KOPT-K1 (cell line): ENCODE data around the gene NAGK.
A peak's percentile ranks its signal among the peaks of the same experiment; 100 is the strongest.
"Not testable (repeated sequence)": the region's sequence is repeated elsewhere in the genome, so short reads cannot be mapped to it uniquely, and the experiment has no call there.

Experiments
- H3K27ac ChIP-seq: fragments of 200-600 bp; sonication (generic); 2 replicates; pipeline ENCODE4 v1.5.1; 2016; ENCODE audit warnings: antibody characterized with exemption, mild to moderate bottlenecking, low read depth, low read length; ENCODE audit not compliant: poor library complexity, severe bottlenecking
- H3K36me3 ChIP-seq: fragments of 200-600 bp; sonication (generic); 2 replicates; pipeline ENCODE4 v1.5.1; 2017; ENCODE audit warnings: antibody characterized with exemption, mild to moderate bottlenecking, low read length, moderate library complexity; ENCODE audit not compliant: insufficient read depth
- H3K9me3 ChIP-seq: fragments of 200-600 bp; sonication (generic); 2 replicates; pipeline ENCODE4 v1.5.1; 2017; ENCODE audit warnings: antibody characterized with exemption, low read length, mild to moderate bottlenecking; ENCODE audit not compliant: insufficient read depth, poor library complexity, severe bottlenecking

NAGK gene

DNA sequence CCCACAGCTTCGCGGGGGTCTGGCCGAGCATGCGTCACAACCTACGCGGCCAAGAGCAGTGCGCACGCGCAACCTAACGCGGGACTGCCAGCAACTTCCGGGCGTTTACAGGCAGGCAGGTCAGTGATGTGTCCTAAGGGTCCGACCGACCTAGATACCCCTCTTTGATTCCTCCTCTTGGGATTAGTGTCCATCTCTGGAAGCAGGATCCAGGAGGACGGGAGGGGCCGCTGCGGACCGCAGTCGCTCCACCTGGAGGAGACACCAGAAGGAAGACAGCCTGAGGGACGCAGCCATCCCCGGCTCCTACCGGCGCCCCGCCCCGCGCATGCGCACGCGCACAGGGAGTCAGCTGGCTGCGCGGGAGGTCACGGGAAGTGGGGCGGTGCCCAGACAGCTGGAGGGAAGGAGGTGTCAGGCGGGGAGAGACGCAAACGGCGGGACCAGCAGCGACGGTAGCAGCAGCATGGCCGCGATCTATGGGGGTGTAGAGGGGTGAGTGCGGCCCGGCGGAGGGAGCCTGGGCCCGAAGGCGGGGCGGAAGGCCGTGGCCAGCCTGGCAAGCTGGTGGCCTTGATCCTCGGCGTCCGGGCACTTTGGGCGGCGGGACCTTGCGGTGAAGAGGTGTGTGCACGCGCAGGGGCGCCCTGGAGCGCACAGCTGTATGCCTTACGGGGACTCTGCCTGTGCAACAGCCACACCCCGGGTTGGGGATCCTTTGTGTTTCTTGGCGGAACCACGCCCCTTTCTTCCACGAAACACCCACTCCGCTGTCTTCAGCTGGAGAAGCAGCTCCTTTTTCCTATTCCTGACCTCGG is at the start of gene NAGK:
Gene NAGK (plus strand): TSS at position 431 of the 818 bp plus-strand sequence. CDS start 36 bp downstream, at position 467.
- Histone ChIP-seq H3K27ac (peak within 1 kb of the TSS; percentile 88), H3K36me3 (peaks cover 38% of the 10 kb centered on the region), H3K9me3 (no peaks in the 10 kb centered on the region)

DNA sequence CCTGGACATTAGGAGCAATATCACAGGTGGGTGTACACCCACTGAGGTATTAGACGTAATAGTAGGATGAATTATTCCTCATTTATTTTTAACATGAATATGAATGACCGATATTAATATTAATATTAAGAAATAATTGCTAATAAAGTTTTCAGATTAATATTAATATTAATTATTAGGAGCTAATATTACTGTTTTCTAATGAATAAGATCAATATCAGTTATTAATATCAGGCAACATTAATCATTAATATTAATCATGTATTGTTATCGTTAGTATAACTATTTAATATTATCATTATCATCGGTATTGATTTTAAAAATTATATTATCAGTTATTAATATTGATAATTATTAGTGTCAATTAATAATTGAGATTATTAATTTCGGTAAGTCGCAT is 48.5 kb upstream of the NAGK start:
- H3K9me3 ChIP-seq, H3K27ac ChIP-seq: not testable (repeated sequence)

DNA sequence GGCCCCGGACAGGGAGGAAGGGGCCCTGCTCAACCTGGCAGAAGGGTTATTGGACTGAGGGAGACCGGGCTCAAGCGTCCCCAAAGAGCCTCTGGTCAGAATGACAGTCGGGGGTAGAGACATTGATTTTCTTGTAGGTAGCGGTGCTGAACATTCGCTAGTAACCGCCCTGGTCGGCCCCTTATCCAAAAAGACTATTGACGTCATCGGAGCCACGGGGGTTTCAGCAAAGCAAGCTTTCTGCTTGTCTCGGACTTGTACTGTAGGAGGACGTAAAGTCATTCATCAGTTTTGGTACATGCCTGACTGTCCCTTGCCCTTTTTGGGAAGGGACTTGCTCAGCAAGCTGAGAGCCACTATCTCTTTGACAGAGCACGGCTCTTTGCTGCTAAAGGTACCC is 47.1 kb upstream of the NAGK start:
- H3K27ac ChIP-seq, H3K9me3 ChIP-seq, H3K36me3 ChIP-seq: not testable (repeated sequence)

More for the DNA sequence above, 48.5 kb upstream of the NAGK start:
- H3K36me3 ChIP-seq: not testable (repeated sequence)

DNA sequence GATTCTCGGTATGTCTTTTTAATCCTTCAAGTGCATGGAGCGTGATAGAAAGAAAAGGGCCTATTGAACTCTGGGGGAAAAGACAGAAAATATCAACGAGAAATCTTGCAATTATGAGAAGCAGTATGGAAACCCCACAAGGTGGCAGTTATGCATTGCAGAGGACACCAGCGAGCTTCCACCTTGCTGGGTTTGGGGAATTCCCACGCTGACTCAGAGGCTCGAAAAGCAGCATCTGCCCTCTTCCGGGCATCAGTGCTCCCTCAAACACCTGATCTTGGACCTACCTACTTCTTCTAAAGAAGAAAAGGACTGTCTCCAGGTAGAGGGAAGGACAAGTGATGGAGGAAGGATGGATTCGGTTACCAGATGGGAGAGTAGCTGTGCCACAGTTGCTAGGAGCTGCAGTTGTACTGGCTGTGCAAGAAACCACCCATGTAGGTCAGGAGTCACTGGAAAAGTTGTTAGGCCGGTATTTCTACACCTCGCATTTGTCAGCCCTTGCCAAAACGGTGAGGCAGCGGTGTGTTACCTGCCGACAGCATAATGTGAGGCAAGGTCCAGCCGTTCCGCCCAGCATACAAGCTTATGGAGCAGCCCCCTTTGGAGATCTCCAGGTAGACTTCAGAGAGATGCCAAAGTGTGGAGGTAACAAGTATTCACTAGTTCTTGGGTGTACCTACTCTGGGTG is 44.8 kb upstream of the NAGK start:
- H3K36me3 ChIP-seq, H3K9me3 ChIP-seq, H3K27ac ChIP-seq: not testable (repeated sequence)

DNA sequence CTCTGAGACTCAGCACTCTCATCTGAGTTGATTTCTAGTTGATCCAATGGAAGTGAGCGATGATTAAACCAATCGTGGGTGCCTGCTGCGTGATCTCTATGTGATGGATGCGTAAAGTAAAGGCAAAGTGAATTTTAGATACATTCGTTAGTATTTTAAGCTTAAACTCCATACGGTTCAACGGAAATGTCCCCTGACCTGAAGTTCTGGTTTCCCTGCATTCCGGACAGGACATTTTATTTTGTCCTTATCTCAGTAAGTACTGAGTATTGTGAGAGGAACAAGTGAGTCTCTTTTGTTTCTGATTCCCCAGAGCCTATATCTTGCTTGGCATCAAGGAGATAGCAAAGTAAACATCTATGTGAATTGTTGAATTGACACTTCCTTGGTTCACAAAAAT is 32.2 kb upstream of the NAGK start:
- not testable (repeated sequence) for H3K9me3 ChIP-seq, H3K27ac ChIP-seq, H3K36me3 ChIP-seq

DNA sequence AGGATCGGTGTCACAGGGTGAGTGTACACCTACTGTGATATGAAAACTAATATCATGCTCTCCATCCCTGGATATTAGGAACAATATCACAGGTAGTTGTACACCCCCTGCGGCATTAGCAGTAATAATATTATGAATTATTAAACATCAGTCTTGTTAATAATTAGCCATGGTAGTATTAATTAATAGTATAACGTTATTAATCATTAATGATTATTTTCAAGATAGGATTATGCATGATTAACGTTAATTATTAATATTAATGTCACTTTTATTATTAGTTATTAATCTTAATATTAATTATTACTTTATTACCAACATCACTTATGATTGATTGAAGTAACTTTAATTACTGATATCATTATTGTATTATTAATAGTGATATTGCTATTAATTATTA is 26.2 kb upstream of the NAGK start:
- no peak overlapping the region for H3K27ac ChIP-seq
- no peaks in the 10 kb centered on the region for H3K9me3 ChIP-seq
- H3K36me3 ChIP-seq: no peaks in the 10 kb centered on the region

DNA sequence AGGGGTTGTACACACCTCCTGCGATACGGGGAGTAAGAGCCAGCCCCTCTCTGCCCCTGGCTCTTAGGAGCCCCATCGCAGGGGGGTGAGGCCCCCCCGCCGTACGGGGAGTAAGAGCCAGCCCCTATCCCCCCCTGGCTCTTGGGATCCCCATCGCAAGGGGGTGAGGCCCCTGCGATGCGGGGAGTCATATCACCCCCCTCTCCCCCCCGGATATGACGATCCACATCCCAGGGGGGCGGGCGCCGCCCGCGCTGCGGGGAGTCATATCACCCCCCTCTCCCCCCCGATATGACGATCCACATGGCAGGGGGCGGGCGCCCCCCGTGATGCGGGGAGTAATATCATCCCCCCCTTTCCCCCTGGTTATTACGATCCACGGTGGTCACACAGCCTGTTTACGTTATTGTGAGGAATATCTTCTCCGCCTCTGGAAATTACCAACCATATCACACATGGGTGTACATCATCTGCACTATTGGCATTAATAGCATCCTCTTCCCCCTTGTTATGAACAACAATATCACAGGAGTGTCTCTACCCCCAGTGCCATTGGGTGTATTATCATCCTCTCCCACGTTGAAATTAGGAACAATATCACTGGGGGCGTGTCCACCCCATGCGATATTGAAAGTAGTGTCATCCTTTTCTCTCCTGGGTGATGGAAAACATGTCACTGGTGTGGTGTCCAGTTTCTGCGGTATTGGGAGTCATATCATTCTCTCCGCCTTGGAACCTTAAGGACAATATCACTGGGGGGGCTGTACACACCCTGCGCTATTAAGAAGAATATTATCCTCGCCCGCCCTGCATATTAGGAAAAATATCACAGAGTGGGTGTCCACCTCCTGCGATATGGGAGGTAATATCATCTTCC is 24.7 kb upstream of the NAGK start:
- H3K9me3 ChIP-seq: no peaks in the 10 kb centered on the region
- no peak overlapping the region for H3K27ac ChIP-seq
- no peaks in the 10 kb centered on the region for H3K36me3 ChIP-seq

DNA sequence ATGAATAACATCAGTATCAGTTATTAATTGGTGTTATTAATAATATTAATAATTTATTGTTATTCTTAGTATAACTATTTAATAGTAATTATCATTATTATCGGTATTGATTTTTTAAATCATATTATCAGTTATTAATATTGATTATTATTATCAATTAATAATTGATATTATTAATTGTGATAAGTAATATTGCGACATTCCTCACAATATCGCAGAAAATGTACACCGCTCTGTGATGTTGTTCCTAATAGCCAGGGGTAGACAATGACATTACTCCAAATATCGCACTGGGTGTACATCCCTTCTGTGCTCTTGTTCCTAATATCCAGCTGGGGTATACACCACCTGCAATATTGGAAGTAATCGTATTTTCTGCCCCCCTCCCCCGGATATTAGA is 23.3 kb upstream of the NAGK start:
- H3K9me3 ChIP-seq: no peaks in the 10 kb centered on the region
- no peak overlapping the region for H3K27ac ChIP-seq
- no peaks in the 10 kb centered on the region for H3K36me3 ChIP-seq

DNA sequence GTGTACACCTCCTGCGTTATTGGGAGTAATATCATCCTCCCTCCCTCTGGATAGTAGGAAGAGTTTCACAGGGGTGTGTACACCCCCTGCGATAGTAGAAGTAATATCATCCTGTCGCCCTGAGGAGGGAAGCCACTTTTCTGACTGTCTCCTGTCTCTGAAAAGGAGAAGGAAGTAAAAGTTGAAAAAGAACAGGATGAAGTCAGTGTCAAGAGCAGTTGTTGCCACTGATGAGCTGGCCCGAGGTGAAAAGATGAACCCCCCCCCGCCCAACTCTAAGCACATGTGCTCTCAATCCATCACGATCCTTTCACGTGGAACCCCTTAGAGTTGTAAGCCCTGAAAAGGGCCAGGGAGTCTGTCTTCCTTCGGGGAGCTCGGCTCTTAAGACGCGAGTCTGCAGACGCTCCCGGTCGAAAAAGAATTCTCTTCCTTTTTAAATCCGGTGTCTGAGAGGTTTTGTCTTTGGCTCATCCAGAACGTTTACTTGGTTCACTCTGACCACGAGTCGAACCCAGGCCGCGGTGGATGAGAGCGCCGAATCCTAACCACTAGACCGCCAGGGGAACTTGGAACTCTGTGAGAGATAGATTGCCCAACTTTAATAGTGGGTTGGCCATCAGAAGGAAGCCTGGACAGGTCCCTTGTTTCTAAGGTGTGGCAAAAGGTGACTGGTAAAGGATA is 22.4 kb upstream of the NAGK start:
- H3K27ac ChIP-seq: no peak overlapping the region
- H3K9me3 ChIP-seq: no peaks in the 10 kb centered on the region
- H3K36me3 ChIP-seq: no peaks in the 10 kb centered on the region

DNA sequence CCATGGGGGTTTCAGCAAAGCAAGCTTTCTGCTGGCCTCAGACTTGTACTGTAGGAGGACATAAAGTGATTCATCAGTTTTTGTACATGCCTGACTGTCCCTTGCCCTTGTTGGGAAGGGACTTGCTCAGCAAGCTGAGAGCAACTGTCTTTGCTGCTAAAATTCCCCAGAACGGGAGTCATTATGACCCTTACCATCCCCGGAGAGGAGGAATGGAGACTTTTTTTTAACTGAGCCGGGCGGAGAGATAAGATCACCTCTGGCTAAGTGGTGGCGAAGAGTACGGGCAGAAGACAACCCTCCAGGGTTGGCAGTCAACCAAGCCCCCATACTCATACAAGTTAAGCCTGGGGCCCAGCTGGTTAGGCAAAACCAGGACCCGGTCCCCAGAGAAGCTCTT is 20.4 kb upstream of the NAGK start:
- H3K27ac ChIP-seq: no peak overlapping the region
- no peaks in the 10 kb centered on the region for H3K36me3 ChIP-seq

DNA sequence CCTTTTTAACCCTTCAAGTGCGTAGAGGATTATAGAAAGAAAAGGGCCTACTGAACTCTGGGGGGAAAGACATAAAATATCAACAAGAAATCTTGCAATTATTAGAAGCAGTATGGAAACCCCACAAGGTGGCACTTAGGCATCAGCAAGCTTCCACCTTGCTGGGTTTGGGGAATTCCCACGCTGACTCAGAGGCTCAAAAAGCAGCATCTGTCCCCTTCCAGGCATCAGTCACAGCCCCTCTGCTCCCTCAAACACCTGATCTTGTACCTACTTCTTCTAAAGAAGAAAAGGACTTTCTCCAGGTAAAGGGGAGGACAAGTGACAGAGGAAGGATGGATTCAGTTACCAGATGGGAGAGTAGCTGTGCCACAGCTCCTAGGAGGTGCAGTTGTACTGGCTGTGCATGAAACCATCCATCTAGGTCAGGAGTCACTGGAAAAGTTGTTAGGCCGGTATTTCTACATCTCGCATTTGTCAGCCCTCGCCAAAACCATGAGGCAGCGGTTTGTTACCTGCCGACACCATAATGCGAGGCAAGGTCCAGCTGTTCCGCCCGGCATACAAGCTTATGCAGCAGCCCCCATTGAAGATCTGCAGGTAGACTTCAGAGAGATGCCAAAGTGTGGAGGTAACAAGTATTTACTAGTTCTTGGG is 18.6 kb upstream of the NAGK start:
- not testable (repeated sequence) for H3K36me3 ChIP-seq, H3K9me3 ChIP-seq, H3K27ac ChIP-seq

More for the DNA sequence above, 20.4 kb upstream of the NAGK start:
- H3K9me3 ChIP-seq: no peaks in the 10 kb centered on the region

DNA sequence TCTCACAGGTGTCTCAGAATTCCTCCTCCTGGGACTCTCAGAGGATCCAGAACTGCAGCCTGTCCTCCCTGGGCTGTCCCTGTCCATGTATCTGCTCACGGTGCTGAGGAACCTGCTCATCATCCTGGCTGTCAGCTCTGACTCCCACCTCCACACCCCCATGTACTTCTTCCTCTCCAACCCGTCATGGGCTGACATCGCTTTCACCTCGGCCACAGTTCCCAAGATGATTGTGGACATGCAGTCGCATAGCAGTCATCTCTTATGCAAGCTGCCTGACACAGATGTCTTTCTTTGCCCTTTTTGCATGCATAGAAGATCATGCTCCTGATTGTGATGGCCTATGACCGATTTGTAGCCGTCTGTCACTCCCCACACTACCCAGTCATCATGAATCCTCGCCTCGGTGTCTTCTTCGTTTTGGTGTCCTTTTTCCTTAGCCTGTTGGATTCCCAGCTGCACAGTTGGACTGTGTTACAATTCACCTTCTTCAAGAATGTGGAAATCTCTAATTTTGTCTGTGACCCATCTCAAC is 13.2 kb upstream of the NAGK start:
- not testable (repeated sequence) for H3K36me3 ChIP-seq, H3K27ac ChIP-seq, H3K9me3 ChIP-seq

DNA sequence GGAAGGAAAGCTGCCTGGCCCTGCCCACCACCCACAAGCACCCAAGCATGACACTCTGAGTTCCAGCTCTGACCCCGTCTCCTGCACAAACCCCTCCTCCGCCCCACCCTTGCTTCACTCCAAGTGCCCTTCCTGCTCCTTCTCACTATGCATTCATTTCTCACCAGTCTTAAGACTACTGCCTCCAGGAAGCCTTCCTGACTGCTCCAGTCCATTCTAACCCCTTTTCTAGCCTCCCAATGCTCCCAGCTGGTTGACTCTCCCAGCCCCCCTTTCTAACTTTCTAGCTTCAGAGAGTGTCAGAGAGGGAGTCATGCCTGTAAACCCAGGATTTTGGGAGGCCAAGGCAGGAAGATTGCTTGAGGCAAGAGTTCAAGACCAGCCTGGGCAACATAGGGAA is 8.2 kb upstream of the NAGK start:
- Histone ChIP-seq H3K27ac (no peak overlapping the region), H3K36me3 (no peaks in the 10 kb centered on the region), H3K9me3 (no peaks in the 10 kb centered on the region)

DNA sequence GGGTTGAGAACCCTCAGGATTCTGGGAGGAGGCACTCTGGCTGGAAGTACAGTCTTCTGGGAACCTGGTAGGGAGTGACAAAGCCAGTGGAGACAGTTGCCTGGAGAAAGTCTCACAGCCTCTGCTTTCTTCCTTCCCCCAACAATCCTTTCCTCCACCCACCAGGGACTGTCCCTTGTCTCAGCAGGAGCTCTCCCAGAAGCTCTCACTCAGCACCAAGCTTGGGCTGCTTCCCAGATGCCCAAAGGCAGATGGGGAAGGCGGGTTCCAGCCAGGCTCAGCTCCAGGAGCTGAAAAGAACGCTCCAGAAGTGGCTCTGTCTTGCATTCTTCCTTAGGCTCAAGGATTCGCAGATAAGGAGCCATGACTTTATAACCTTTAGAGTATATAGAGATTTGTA is 7.6 kb upstream of the NAGK start:
- Histone ChIP-seq H3K36me3 (no peaks in the 10 kb centered on the region), H3K27ac (no peak overlapping the region), H3K9me3 (no peaks in the 10 kb centered on the region)
